Osteoblast (primary cell): ENCODE results near the gene IDE. TPM values are rescaled to one million over a fixed set of nuclear protein-coding genes. Genes with fewer than 3 reads are reported as not detected.

ENCODE experiments used
- DNase-seq: peaks from one replicate; pipeline ENCODE4 v3.0.0; 2011; ENCODE audit warnings: low spot score, mixed read lengths; ENCODE audit not compliant: insufficient read length; ENCODE audit errors: missing footprints
- H2AFZ ChIP-seq: 2 replicates; pipeline ENCODE4 v1.6.0; 2011; ENCODE audit warnings: mild to moderate bottlenecking, low read length
- H3K27ac ChIP-seq: 2 replicates; pipeline ENCODE4 v1.5.1; 2011; ENCODE audit warnings: mild to moderate bottlenecking, low read depth, low read length, moderate library complexity
- H3K27me3 ChIP-seq: 2 replicates; pipeline ENCODE4 v1.6.0; 2012; ENCODE audit warnings: mild to moderate bottlenecking, control low read depth, inconsistent platforms, low read length, moderate library complexity; ENCODE audit not compliant: insufficient read depth
- H3K36me3 ChIP-seq: 2 replicates; pipeline ENCODE4 v1.5.1; 2011; ENCODE audit warnings: mild to moderate bottlenecking, low read length, control low read depth, moderate library complexity; ENCODE audit not compliant: insufficient read depth
- H3K4me1 ChIP-seq: 2 replicates; pipeline ENCODE4 v1.5.1; 2011; ENCODE audit warnings: mild to moderate bottlenecking, low read length, control low read depth, moderate library complexity; ENCODE audit not compliant: insufficient read depth
- H3K4me2 ChIP-seq: 2 replicates; pipeline ENCODE4 v1.6.0; 2011; ENCODE audit warnings: mild to moderate bottlenecking, low read length; ENCODE audit not compliant: insufficient read depth
- H3K4me3 ChIP-seq: fragments of 200-600 bp; sonication (generic); 3 replicates; pipeline ENCODE4 v1.5.1; 2012; ENCODE audit warnings: mild to moderate bottlenecking, low read length, inconsistent platforms; ENCODE audit not compliant: insufficient read depth
- H3K79me2 ChIP-seq: 2 replicates; pipeline ENCODE4 v1.6.0; 2012; ENCODE audit warnings: mild to moderate bottlenecking, low read length, control low read depth, inconsistent platforms; ENCODE audit not compliant: insufficient read depth
- H3K9me3 ChIP-seq: 2 replicates; pipeline ENCODE4 v1.5.1; 2011; ENCODE audit warnings: low read depth, low read length, control low read depth
- H4K20me1 ChIP-seq: 2 replicates; pipeline ENCODE4 v1.6.0; 2012; ENCODE audit warnings: mild to moderate bottlenecking, low read length, control low read depth; ENCODE audit not compliant: insufficient read depth
- CTCF ChIP-seq: IDR thresholded peaks from 2 replicates; pipeline ENCODE4 v1.5.1; 2011; ENCODE audit warnings: mild to moderate bottlenecking, low read depth, low read length, moderate library complexity; ENCODE audit errors: extremely low read depth
- total RNA-seq: library from RNA; depleted of rRNA; stranded (reverse); fragments of >200 nt; gene quantifications from 2 replicates; pipeline ENCODE4 v1.2.3, GENCODE V29; 2012

Gene IDE
- total RNA-seq, 1 donor = 36.9 TPM

DNA sequence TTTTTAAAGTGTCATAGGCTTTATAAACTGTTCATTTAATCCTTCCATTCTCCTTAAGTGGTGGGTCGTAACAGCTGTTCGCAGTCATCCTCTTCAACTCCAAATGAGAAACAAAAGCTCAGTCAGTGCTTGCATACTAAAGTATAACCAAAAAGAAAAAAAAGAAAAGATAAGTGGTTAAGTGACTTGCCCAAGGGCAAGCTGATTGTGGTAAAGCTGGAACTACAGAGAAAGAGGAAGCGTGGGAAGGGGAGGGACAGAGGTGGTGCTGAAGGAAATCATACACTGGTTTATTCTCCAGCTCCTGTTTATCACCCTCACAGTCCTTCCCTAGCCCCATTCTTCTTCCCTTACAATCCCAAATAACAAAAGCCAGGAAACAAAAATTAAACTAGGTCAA is 29.6 kb downstream of the IDE start:
- no peak overlapping the region for H3K27ac ChIP-seq
- no peak overlapping the region for H2AFZ ChIP-seq
- H3K36me3 ChIP-seq = no peaks in the 10 kb centered on the region
- no peak overlapping the region for H3K4me3 ChIP-seq
- H3K27me3 ChIP-seq = no peaks in the 10 kb centered on the region
- no peak for DNase-seq
- H3K4me2 ChIP-seq = no peak overlapping the region
- no peak for TF ChIP-seq CTCF
- peaks cover 28% of the 10 kb centered on the region for H4K20me1 ChIP-seq
- H3K4me1 ChIP-seq = no peaks in the 10 kb centered on the region
- H3K79me2 ChIP-seq = peaks cover 47% of the 10 kb centered on the region
- H3K9me3 ChIP-seq = no peaks in the 10 kb centered on the region

- Histone ChIP-seq H3K4me2 (no peak overlapping the region), H3K27ac (no peak overlapping the region), H3K9me3 (no peaks in the 10 kb centered on the region), H3K27me3 (no peaks in the 10 kb centered on the region), H2AFZ (no peak overlapping the region), H3K4me3 (no peak overlapping the region), H4K20me1 (peaks cover 24% of the 10 kb centered on the region), H3K36me3 (no peaks in the 10 kb centered on the region), H3K4me1 (no peaks in the 10 kb centered on the region), H3K79me2 (peaks cover 43% of the 10 kb centered on the region)
- no peak for TF ChIP-seq CTCF
- no peak for DNase-seq
Measured at GRCh38 chr10:92542458-92542857, 31.4 kb downstream of the IDE start.

GRCh38 chr10:92541583-92541982 is 32.3 kb downstream of the IDE start:
- Histone ChIP-seq H3K4me1 (no peaks in the 10 kb centered on the region), H3K27ac (no peak overlapping the region), H3K4me2 (no peak overlapping the region), H3K9me3 (no peaks in the 10 kb centered on the region), H3K27me3 (no peaks in the 10 kb centered on the region), H3K4me3 (no peak overlapping the region), H4K20me1 (peaks cover 24% of the 10 kb centered on the region), H3K36me3 (no peaks in the 10 kb centered on the region), H3K79me2 (peaks cover 40% of the 10 kb centered on the region), H2AFZ (no peak overlapping the region)
- TF ChIP-seq CTCF = no peak
- DNase-seq = no peak

GRCh38 chr10:92538231-92538958 is 35.5 kb downstream of the IDE start:
- DNase-seq = no peak
- Histone ChIP-seq H3K79me2 (peaks cover 26% of the 10 kb centered on the region), H4K20me1 (peaks cover 13% of the 10 kb centered on the region)

More at GRCh38 chr10:92538231-92538958, 35.5 kb downstream of the IDE start:
- no peaks in the 10 kb centered on the region for H3K4me1 ChIP-seq
- H3K27me3 ChIP-seq = no peaks in the 10 kb centered on the region
- H3K4me3 ChIP-seq = no peak overlapping the region
- no peak for TF ChIP-seq CTCF
- peaks cover 7% of the 10 kb centered on the region for H3K36me3 ChIP-seq
- no peaks in the 10 kb centered on the region for H3K9me3 ChIP-seq
- no peak overlapping the region for H3K27ac ChIP-seq
- H3K4me2 ChIP-seq = no peak overlapping the region
- no peak overlapping the region for H2AFZ ChIP-seq
